ENCODE measurements around the gene KIAA1614.
"Not testable (repeated sequence)": the region's sequence is repeated elsewhere in the genome, so short reads cannot be mapped to it uniquely, and the experiment has no call there.

KIAA1614 gene

DNA sequence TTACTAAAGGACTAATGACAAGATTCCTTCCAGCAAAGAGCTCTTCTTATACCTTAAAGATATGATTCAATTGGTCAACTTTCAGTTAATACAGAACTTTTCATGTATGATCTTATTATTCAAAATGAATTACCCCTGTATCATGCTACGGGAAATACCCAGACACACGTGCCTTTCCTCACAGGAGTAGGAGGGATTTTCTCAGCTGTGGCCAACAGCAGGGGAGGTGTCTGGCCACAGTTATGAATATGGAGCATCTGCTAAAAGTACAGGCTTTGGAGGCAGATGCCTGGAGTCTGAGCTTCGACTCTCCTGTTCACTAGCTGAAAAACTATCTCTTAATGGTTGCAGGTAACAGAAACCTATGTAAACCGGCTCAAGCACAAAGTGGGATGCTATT lies 53.6 kb downstream of the KIAA1614 start:
- DNase-seq: no peak

DNA sequence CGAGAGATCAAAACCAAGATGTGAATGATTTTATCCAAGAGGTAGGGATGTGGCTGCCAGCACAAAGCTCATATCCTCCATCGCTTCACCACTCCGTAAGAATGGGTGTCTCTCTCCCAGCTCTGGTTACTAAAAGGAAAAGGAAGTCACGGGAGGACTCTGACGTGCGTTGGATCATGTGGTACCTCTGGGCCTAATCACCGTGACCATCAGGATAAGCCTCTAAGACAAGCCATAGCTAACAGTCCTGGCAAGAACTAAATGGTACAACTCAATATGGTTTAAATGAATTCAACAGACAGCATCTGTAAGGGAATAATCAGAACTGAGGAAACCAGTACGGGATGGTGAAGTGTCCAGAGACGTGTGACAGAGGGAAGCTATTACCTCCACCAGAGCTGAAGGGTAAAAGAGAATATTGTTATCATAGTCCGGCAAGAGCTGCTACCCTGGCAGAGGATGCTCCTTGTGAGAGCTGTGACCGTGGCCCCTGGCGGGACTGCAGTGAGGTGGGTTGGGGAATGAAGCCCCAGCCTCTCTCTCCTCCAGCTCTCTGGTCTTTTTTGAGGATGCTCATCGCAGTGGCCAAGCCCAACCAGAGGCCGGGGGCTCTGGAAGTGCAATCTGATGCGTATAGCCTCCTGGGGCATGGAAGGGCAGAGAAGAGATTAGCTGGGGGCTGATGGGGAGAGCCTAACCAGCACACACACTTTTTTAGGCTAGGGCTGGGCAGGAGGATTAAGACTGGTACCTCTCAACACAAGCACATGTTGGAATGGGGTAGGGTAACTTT lies 54.2 kb downstream of the KIAA1614 start:
- DNase-seq: no peak

DNA sequence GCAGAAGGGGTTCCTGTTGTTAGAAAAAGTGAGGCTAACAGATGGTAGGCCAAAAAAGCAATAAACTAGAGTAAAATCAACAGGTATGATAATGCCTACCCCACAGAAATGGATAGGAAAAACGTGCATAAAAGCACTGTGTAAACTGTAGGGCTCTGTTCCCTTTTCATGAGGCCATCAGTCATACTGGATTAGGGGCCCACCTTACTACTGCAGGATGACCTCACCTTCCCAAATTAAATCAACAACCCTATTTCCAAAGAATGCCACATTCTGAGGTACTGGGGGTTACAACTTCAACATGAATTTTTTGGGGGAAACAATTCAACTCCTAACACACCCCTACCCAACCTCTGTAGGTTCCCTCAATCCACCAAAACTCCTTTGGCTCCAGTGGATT lies 54.9 kb downstream of the KIAA1614 start:
- DNase-seq: no peak

GRCh38 chr1:180968834-180969233 lies 56.1 kb downstream of the KIAA1614 start:
- not testable (repeated sequence) for DNase-seq

DNA sequence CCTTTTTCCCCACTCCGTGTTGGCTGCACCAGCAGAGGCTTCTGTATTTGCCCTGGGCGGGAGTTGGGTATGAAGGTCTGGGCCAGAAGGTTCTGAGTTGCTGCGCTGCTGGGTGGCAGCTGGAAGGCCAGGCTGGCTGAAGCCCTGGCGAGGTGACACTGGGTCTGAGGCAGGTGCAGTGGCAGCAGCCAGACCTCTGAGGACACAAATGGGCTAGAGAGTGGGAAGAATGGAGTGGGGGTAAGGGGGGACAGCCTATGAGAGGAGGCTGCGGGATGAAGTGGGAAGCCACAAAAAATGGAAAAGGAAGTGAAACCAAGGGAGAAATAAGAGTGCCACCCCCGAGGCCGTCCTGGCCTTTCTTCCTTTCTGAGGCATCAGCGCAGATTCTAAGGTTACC lies 56.7 kb downstream of the KIAA1614 start:
- no peak for DNase-seq

DNA sequence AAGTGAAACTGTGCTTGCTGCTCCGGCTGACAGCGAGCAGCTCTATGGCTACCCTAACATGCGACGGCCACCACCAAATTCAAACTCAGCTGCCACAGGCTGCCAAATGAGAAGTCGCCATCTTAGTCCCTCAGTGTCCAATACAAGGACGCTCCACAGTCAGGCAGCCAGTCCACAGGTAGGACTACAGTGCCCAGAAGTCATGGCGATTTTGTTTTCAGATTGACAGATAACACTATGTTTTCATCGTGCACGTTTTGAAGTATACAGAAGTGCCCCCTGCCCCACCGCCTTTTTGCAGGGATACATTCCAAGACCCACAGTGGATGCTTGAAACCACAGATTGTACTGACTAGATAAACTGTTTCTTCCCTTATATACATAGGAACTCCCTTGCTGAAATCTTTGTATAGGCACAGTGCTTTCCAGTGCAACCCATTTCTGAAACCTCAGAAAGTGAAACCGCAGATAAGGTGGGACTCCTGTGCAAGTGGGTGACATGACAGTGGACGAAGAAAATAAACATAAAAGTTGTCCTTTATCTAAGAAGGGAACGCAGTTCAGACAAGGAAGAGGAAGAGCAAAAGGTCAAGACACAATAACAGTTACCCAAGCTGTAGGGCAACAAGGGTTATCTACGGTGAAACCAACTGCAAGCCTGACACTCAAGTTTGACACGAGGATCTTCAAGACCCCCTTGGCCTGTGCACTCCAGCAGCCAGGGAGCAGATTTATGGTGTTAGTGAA lies 57.8 kb downstream of the KIAA1614 start:
- DNase-seq: no peak

- no peak for DNase-seq
These were observed 58.7 kb downstream of the KIAA1614 start for GRCh38 chr1:180971273-180971997.

GRCh38 chr1:180973369-180973768 lies 60.7 kb downstream of the KIAA1614 start:
- no peak for DNase-seq

DNA sequence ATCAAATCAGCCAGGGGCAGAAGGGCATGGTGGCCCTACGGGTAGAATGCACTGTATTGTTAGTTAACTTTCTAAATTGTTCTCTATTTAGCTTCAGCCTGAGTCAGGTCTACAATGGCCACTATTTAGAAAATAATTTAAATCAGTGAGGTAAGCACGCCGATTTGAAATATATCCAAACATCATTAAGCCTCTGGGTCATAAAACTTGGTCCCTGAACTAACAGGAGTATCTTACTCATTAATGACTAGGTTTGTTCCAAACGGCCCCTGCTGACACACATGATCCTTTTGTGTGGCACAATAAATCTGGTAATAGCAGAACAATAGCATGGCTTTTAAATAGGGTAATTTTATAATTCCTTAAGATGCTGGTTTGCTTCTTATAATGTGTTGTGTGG lies 61.5 kb downstream of the KIAA1614 start:
- DNase-seq: no peak

- DNase-seq: no peak
These were observed 62.9 kb downstream of the KIAA1614 start for GRCh38 chr1:180975551-180975950.

DNA sequence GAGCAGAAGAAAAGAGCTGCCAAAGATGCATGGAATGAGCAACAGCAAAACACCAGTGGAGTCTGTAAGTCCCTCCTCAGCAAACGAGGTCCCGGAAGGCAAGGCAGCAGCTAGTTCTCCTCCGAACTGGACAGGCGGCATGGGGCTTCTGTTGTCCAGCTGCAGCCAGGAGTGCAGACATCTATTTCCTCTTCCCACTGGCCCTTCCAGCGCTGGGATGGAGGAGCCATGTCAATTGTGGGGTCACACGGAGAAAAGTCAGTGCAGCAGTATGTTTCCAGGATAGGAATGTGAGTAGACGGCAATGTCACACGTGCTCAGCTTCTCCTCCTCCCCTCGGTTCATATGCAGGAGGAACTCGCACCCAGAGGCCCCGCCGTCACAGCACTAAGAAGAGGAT lies 63.5 kb downstream of the KIAA1614 start:
- DNase-seq: no peak

GRCh38 chr1:180976732-180977357 lies 64.1 kb downstream of the KIAA1614 start:
- DNase-seq: no peak

DNA sequence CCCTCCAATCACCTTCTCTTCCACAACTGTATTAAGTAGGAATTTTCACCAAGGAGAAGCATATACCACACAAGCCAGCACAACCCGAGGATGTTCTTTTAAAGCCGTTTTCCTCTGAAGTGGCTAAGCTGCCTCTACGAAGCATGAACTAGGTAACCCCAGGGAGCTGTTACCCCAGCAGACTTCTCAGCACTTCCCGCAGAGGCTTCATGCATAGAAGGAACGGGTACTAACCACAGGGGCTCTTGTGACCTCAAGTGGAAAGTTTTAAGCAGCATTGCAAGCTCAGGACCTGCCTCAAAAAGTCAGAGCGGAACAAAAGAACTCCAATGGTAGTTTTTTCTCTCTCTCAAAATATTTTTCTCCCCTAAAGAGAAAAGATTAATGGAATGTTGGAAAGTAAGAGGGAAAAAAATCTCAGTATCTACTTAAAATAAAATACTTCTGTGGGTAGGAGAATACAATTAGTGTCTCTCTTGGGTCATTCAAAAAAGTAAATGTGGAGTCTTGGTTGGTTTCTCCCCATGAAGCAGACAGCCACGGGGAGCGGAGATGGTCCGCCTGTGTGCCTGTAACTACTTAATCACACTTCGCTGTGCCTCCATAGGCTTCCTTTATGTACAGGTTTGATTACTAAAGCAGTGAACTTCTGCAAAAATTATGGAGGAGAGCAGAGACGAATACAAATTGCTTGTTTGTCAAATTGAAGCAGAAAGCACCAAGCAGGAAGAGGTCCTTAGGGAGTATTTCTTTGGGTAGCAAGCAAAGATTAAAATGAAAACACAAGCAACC lies 69.1 kb downstream of the KIAA1614 start:
- no peak for DNase-seq

DNA sequence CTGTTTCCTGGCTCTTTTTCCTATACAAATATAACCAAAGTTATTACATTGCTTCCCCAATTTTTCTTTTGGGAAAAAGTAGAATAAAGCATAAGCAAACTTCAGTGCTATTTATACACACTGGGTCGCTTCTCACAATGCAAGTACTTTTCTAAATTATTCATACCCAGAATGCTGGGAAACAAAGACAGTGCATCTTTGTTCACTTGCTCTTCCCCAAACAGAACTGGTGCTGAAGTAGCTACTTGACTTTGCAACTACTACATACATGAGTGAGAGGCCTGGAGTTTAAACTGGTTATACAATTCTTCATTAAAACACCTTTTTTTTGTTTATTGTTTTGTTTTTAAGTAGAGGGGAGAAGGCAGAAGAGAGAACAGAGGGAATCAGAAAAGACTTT lies 69.7 kb downstream of the KIAA1614 start:
- DNase-seq: no peak

- DNase-seq: peak; percentile 43
These were observed 75.6 kb downstream of the KIAA1614 start for GRCh38 chr1:180988253-180988752.

GRCh38 chr1:180994262-180994661 lies 81.6 kb downstream of the KIAA1614 start:
- peak; percentile 7 for DNase-seq

DNA sequence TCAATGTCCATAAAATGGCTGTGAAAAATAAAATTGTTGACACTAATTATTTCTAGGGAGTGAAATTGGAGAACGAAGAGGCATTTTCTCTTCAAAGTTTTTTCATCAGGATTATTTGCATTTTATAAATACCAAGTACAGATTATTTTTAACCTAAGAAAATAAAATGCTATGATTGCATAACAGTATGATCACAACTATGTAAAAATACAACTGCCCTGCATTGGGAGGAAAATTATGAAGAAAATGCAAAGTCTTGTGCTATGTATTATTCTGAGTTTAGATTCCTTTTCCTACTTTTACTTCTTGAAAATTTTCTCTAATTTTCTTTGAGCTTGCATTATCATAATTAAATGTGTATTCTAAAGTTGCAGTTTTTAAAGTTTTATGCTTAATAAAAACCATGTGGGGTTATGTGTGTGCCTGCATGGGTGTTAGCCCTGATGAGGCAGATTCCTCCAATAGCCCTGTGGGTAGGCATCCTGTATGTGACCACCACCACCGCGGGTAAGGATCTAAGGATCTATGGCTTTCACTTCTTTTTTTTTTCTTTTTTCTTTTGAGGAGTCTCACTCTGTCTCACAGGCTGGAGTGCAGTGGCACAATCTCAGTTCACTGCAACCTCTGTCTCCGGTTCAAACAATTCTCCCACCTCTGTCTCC lies 85.3 kb downstream of the KIAA1614 start:
- DNase-seq: no peak

Measured in NCI-H2029 treated with DMSO at 0.1 percent for 48 hours (cell line).